Measurements from ENCODE around the gene GPC5. TPM values are rescaled to one million over a fixed set of nuclear protein-coding genes. Genes with fewer than 3 reads are reported as not detected.

The GPC5 gene
- total and polyA plus RNA-seq, 4 donors: 0.51 to 22.4 (median 2.0) TPM

GRCh38 chr13:91762957-91763356 lies 364.5 kb downstream of the GPC5 start:
- Histone ChIP-seq H3K36me3 (ENCODE audit: control insufficient read depth in 4 of 4, insufficient read depth in 3 of 4, low read depth in 1 of 4, low read length in 3 of 4) (no peaks in the 10 kb centered on the region), H3K4me1 (ENCODE audit: control insufficient read depth in 4 of 4, insufficient read depth in 4 of 4, low read length in 3 of 4) (no peaks in the 10 kb centered on the region), H3K27me3 (ENCODE audit: control insufficient read depth in 4 of 4, insufficient read depth in 4 of 4, low read length in 3 of 4) (no peaks in the 10 kb centered on the region), H3K9me3 (ENCODE audit: control insufficient read depth in 4 of 4, low read length in 3 of 4) (no peaks in the 10 kb centered on the region), H3K4me3 (ENCODE audit: low read depth in 1 of 3, low read length in 3 of 3) (no peak overlapping the region), H3K27ac (ENCODE audit: low read depth in 1 of 2, low read length in 2 of 2) (no peak overlapping the region), H3K9ac (ENCODE audit: low read depth in 1 of 2, low read length in 2 of 2) (no peak overlapping the region)
- 74% methylated on average over 4 of the region's 4 CpGs for WGBS
- TF ChIP-seq TAF1 (conservative IDR thresholded peaks at IDR 0.05) (no peak), YY1 (IDR thresholded peaks at IDR 0.05) (no peak), RXRA (IDR thresholded peaks at IDR 0.05) (no peak)
- DNase-seq (ENCODE audit: low spot score): no peak

GRCh38 chr13:91764527-91764926 lies 366.1 kb downstream of the GPC5 start:
- no peak for DNase-seq (ENCODE audit: low spot score)
- H3K36me3 ChIP-seq (ENCODE audit: control insufficient read depth in 4 of 4, insufficient read depth in 3 of 4, low read depth in 1 of 4, low read length in 3 of 4): no peaks in the 10 kb centered on the region
- WGBS: 86% methylated on average over 7 of the region's 7 CpGs
- no peaks in the 10 kb centered on the region for H3K4me1 ChIP-seq (ENCODE audit: control insufficient read depth in 4 of 4, insufficient read depth in 4 of 4, low read length in 3 of 4)
- H3K27me3 ChIP-seq (ENCODE audit: control insufficient read depth in 4 of 4, insufficient read depth in 4 of 4, low read length in 3 of 4): no peaks in the 10 kb centered on the region
- no peak overlapping the region for H3K9ac ChIP-seq (ENCODE audit: low read depth in 1 of 2, low read length in 2 of 2)
- TF ChIP-seq MAX (IDR thresholded peaks at IDR 0.05): no peak
- TF ChIP-seq JUND (IDR thresholded peaks at IDR 0.05): no peak
- no peak for TF ChIP-seq NR2F2 (IDR thresholded peaks at IDR 0.05)
- no peak for TF ChIP-seq YY1 (IDR thresholded peaks at IDR 0.05)
- TF ChIP-seq SP1 (IDR thresholded peaks at IDR 0.05): no peak
- no peak for TF ChIP-seq ATF3 (IDR thresholded peaks at IDR 0.05)
- TF ChIP-seq REST (IDR thresholded peaks at IDR 0.05): no peak
- no peak for TF ChIP-seq RAD21 (IDR thresholded peaks at IDR 0.05)
- no peak for TF ChIP-seq EGR1 (IDR thresholded peaks at IDR 0.05; ENCODE audit: low read depth in 2 of 2)
- TF ChIP-seq GABPA (IDR thresholded peaks at IDR 0.05 in 1 of 2, conservative IDR thresholded peaks at IDR 0.05 in 1 of 2): no peak
- TF ChIP-seq TAF1 (conservative IDR thresholded peaks at IDR 0.05): no peak
- no peak for TF ChIP-seq HNF4A (conservative IDR thresholded peaks at IDR 0.05)
- no peak for TF ChIP-seq HNF4G (IDR thresholded peaks at IDR 0.05)
- TF ChIP-seq ZBTB33 (IDR thresholded peaks at IDR 0.05): no peak
- no peak for TF ChIP-seq FOXA1 (IDR thresholded peaks at IDR 0.05)
- no peak for TF ChIP-seq FOXA2 (IDR thresholded peaks at IDR 0.05)
- TF ChIP-seq CTCF (IDR thresholded peaks at IDR 0.05; ENCODE audit: low read depth, low read length, missing input control): no peak
- no peak for TF ChIP-seq RXRA (IDR thresholded peaks at IDR 0.05)
- H3K27ac ChIP-seq (ENCODE audit: low read depth in 1 of 2, low read length in 2 of 2): no peak overlapping the region
- no peaks in the 10 kb centered on the region for H3K9me3 ChIP-seq (ENCODE audit: control insufficient read depth in 4 of 4, low read length in 3 of 4)
- H3K4me3 ChIP-seq (ENCODE audit: low read depth in 1 of 3, low read length in 3 of 3): no peak overlapping the region
